ENCODE data around the gene MACROD2.

- TF ChIP-seq CTCF (conservative IDR thresholded peaks at IDR 0.05 in 1 of 2, IDR thresholded peaks at IDR 0.05 in 1 of 2; ENCODE audit: extremely low read depth in 1 of 2, insufficient read depth in 1 of 2, low read depth in 1 of 2, low read length in 2 of 2) (no peak), EZH2 (IDR thresholded peaks at IDR 0.05; ENCODE audit: borderline replicate concordance, low read length) (no peak)
Observed at GRCh38 chr20:15081261-15081660, 1085.9 kb downstream of the MACROD2 start.

Measured in mammary epithelial cell (primary cell).